ENCODE data around the gene TUBE1.
A peak's percentile ranks its signal among the peaks of the same experiment; 100 is the strongest.

The TUBE1 gene

DNA sequence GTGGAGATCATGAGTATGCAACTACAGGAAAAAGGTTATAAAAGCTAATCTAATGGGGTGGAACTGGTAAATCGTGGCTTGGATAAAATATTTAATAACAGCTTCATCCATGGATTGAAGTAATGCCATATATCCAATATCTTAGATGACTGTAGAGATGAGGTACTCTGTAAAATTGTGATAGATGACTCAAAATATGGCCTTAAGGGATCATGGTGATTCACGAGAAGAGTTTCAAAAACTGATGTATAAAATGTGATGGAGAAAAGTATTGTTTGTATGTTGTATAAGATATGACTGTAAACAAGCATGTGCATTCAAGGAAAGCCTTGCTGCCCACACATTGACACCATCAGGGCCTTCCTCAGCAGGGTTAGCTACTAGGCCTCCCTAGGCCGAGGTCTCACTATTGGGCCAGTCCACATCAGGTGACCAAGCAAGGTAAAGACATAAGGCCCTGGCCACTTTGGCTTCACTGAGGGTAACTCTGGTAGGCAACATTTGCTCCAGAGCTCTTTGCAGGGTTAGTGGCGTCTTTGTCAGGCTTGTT lies 51.1 kb downstream of the TUBE1 start:
- DNase-seq (ENCODE audit: low read depth, low spot score), result no peak

DNA sequence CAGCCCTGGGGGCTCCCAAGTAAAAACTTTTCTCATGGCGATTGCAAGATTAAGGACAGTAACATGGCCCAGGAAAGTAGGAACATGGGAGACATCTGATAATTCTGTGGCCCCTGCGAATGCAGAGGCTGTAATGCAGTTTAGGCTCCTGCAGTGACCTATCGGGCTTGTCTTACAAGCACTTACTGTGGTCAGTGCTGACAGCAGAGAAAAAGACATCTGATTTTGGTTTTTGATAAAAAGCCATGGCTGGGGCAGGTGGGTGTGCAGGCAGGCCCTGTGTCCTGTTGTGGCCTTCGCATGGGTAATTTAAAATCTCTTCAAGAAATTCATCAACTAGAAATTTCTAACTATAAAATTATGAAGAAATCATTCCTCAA lies 52.7 kb downstream of the TUBE1 start:
- no peak for DNase-seq (ENCODE audit: low read depth, low spot score)

DNA sequence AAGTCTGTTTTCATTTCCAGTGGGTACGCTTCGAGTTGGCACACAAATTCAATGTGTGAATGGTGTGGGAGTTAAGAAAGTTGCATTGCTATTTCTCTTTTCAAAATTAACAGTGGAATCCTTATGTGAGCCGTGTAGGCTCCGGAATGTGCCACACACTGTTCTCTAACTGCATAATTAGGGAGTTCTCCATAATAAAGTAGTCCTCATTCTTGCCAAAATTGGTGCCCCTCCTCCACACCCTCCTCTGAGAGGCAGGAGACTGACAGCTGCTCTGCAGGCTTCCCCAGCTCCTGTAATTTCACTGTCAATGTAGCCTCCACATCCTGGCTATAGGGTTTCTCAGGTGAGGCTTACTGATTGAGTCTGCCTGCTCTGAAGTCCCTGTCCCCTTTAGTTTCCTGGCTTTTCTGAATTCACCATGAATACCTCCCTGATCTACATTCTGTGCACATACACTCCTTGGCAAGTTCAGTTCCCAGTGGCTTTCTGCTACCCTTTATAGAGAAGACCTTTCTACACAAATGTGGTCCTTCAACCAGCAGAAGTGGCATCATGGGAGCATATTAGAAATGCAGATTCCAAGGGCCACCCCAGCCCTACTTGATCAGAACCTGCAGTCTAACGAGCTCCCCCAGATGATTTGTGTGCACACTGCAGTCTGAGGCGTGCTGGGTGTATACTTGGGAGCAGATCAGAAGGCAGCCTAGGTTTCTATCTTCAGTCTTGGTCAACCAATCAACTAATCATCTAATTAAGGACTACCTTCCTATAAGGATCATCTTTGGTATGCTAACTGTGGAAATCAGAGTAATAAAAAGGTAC lies 53.3 kb downstream of the TUBE1 start:
- DNase-seq (ENCODE audit: low read depth, low spot score), result peak; percentile 68

DNA sequence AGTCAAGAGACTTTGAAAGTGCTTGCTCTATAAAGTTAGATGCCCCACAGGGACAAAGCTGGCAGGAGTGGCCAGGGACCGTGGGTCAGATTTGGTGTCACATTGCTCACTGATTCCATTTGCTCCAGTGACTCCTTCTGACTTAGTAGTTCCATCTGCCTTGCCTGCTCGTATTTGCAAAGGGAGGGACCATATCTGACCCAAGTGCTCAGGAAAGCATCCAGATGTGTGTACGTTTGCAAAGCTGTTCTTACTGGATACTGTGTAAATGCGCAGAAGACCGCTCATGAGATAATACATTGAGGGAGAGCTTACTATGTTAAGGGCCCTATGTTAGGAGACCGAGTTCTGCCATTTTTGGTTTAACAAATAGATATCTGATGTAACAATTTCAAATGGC lies 54.6 kb downstream of the TUBE1 start:
- DNase-seq (ENCODE audit: low read depth, low spot score), result no peak

DNA sequence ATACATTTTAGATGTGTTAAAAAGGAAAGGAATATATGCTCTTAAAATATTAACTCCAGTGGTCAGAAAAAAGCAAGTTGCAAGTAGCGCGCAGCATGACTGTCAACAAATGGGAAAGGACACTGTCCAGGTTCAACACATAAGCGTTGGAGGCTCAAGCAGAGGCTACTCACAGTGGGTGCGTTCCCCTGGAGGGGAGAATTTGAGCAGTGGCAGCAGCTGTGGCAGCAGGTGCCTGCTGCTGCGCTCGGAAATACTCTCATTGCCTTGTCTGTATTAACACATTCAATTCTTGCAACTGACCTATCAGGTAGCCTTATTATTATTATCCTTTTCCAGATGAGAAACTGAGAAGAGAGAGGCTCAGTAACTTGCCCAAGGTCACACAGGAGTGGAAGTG lies 55.3 kb downstream of the TUBE1 start:
- DNase-seq (ENCODE audit: low read depth, low spot score), result no peak

DNA sequence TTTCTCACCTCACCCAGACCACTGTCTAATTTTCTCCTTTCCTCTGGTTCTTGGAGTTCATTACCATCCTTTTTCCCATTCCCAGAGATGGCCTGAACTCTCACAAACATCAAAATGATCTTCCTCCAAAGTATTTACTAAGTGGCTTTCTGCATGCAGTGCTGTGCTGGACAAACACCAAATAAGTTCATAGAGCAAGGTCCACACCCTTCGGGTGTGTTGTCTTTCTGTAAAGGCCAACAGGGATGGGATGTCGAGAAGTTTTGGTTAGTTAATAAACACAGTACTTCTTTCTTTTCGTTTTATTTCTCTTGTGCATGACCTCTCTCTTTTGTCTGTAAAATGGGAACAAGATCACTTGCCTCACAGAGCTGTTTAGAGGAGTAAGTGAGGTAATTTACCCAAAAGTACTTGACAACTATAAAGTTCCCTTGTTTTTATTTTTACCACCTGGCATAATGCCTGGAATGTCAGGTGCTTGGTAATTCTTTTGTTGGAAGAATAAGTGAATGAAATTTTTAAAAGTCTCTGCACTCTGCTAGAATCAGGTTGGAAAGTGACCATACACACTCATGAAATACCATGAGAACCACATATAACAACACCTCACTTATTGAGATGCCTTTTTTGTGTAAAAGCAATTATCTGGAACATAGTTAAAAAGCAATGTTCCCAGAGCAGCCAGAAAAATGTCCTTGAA lies 56.2 kb downstream of the TUBE1 start:
- DNase-seq (ENCODE audit: low read depth, low spot score), result peak; percentile 55

DNA sequence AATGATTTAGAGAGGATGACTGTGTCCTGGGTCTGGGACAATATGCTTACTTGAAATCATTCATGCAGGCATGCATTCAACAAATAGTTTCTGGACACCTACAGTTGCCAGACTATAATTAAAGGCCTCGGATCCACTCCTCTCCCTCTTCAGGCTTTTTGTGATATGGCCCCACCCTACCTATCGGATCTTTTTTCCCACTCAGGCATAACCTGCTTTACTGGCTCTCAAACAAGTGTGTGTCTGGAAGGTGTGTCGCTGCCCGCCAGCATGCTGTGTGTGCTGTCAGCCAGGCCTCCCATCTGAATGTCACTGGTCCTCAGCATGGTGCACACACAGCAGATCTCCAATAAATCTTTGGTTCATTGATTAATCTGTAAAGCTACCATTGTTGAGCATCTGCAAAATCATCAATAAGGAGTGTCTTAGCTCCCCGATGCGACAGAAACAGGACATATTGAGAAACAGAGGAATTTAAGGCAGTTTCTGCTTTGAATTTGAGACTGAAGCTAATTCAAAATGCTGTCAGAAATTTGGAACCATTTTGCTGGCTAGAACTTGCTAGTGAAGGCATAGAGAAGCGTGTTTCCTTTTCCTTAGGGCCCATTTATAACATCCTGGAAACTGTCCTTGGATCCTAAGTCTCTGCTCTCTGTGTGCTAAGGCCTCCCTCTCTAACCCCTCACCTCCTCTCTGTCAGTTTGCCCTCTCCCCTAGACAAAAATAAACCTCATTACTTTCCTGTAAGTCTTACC lies 56.9 kb downstream of the TUBE1 start:
- no peak for DNase-seq (ENCODE audit: low read depth, low spot score)

DNA sequence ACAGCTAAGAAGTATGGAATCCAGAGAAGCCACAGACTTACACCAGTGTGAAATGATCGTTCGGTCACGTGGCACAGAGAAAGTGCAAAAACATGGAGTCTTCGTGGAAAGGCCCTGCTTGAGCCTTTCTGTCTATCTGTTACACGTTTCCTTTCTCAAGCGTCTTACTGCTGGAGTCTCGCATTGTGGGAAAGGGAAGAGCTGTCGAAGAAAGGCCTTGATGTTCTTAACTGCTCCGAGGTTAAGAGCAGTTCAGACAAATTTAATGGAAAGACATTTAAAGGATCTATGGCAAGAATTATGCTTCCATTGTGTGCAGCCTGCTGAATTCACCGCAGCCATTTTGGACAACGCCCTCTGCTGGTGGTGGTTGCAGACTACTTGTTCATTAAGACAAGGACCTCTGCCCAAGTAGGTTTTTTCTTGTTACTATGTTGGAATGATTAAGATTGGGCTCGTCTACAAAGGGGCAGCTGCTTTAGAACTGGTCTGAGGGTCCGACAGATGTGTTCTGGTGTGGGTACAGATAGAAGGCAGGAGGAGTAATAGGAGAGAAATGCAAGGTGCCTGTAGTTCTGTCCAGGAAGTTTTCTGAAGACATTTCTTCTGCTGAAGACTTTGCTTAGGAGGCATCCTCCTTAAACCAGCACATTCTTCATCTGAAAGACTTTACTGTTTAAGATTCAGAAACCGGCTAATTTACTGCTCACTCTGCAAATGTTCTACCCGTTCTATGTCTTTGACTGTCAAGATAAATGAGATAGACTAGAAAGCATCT lies 58.0 kb downstream of the TUBE1 start:
- peak; percentile 68 for DNase-seq (ENCODE audit: low read depth, low spot score)

DNA sequence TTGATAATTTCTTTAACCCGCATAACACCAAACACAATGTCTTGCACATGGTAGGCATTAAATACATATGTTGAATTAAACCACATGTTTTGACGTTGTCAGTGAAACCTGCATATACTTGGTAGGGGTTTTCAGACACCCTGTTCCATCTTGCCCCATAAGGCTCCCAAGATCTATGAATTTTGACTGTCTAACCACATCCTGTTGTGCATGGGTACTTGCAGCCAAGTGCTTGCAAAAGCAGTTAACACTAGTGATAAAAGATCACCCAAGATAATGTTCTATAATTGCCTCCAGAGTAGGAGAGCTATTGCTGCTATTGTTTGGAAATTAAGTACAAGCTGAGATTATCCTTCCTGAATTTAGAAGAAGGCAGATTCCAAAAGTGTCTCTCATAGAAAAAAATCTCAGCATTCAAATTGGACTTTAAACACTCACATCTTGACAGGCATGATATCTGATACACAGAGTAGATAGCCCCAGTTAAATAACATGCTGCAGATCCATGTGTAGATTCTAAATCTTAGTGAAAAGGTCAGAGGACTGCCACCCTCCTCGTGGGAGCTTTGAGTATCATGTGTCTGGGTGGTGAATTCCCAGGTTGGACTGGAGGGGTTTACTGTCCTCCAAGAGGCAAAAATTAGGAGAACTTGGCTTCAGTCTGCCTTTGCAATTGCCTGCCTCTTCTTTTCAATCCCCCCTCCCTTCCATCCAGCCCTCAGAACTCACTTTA lies 59.2 kb downstream of the TUBE1 start:
- DNase-seq (ENCODE audit: low read depth, low spot score), result no peak

DNA sequence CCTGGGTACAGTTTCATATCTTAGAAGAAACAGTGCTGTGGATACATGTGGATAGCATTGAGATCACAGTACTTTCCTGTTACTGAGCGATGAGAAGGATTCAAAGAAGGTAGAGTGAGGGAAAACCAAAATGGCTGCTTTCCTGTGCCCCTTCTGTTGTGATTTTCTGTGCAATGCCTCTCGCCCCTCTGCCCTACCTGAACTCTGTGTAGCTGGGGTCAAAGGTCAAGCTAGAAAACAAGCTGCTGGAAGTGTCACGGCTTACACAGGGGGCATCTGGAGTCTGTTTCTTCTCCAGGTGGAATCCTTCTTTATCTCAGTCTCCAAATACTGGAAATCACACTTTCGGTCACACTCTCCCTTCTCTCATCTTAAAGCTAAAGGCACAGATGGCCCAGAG lies 60.3 kb downstream of the TUBE1 start:
- no peak for DNase-seq (ENCODE audit: low read depth, low spot score)

DNA sequence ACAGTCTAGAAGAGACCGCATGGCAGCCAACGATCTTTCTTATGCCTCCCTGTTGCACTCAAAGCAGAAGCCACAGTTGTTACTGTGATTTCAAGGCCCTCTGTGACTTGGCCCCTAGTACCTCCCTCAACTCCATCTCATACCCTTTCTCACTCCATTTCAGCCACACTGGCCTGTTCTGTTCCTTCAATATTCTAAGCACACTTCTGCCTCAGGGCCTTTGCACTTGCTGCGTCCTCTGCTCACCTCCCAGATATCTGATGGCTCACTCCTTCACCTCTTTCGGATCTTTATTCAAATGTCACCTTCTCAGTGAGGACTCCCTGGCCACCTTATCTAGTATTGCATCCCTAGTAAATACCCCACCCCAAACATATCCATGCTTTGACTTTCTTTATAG lies 62.8 kb downstream of the TUBE1 start:
- DNase-seq (ENCODE audit: low read depth, low spot score), result no peak

DNA sequence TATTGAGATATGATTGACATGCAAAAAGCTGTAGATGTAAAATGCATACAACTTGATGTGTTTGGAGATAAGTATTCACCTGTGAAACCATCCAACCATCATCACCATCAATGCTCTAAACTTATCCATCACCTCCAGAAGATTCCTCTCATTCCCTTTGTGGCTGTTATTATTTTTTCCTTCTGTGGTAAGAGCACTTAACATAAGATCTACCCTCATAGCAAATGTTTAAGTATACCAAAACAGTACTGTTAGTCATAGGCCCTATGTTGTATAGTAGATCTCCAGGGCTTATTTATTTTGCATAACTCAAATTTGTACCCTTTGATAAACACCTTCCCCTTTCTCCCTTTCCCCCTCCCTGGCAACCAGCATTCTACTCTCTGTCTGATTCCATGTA lies 64.5 kb downstream of the TUBE1 start:
- DNase-seq (ENCODE audit: low read depth, low spot score), result no peak

DNA sequence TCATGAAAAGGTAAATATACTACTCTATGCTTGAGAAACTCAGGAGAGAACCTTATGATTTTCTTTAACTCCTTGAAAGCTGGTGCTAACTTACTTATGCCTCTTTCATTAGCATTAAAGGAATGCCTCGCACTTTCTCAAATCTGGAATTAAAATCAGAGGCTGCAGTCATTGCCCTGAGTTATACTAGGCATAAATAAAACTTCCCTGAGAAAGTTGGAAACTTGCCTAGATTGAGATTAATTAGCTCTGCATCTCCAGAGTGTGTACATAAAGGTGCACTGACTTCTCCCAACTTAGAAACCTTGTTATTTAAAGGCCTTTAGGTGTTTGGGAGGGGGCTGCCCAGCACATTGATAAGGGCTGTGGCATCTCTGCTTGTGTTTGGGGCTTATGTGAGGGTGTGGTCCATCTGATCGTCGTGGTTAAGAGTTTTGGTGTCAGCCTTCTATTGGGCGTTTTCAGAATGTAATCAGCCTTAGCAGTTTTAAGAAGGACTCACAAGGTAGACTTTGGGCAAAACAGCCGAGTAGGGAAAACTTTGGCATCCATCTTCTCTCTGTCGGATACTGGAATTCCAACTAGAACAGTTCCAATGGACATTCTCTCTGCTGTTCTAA lies 65.5 kb downstream of the TUBE1 start:
- DNase-seq (ENCODE audit: low read depth, low spot score), result no peak

Data from astrocyte of the hippocampus (primary cell).